Pulmonary artery endothelial cell (primary cell): ENCODE data around the gene NHERF1. TPM values are rescaled to one million over a fixed set of nuclear protein-coding genes. Genes with fewer than 3 reads are reported as not detected.

Experiments used
- DNase-seq: peaks from one replicate; pipeline ENCODE4 v3.0.0-alpha.2; 2011; ENCODE audit warnings: low read depth, low spot score
- total RNA-seq: library from RNA; depleted of rRNA; stranded (reverse); fragments of >200 nt; gene quantifications from 2 replicates; pipeline ENCODE4 v1.2.3, GENCODE V29; 2014

The NHERF1 gene
- total RNA-seq, 1 donor from 2014 or later, result 10.0 TPM

DNA sequence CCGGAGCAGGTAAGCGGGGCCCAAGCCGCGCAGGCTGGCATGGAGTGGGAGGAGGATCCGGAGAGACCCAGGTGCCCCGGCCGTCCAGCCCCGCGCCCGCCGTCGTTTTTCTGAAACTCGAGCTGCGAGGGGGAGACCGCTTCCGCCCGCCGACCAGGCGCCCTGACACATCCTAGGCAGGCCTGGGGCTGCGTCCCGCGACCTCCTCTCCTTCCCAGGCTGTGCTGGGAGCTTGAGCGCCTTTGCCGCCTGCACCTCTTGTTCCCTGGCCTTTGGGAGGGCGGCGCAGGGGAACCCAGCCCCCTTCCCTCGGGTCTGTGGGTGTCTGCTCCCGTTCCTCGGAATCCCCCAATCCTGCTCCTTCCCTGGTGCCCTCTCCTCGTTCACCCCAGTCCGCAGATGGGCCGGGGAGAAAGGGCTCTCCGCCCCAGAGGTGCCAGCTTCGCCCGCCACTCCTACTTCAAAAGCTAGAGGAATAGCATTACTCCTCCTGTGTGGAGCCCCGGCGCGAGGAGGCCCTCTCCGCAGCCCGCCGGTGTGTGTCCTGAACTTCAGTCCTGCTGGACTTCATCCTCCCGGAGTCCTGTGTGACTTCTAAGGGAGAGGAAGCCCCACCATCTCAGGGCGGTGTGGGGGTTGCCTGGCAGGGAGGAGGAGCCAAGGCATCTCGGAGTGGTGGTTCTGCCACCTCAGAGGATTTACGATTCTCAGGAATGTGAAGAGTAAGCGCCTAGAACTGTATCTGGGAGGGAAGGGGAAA is 1.0 kb downstream of the NHERF1 start:
- DNase-seq, result no peak

DNA sequence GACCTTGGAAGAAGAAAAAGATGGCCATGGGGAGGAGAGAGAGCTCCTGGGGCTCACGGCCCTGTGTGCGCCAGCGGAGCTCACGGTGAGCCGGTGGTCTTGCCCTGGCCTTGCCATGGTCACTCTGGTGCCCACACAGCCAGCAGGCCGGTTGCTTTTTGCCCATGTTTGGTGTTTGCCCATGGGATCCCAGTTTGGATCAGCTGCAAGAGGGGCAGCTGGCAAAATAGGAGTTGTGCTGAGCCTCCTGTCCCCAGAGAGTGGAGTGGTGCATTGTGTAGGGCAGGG is 1.6 kb downstream of the NHERF1 start:
- no peak for DNase-seq

DNA sequence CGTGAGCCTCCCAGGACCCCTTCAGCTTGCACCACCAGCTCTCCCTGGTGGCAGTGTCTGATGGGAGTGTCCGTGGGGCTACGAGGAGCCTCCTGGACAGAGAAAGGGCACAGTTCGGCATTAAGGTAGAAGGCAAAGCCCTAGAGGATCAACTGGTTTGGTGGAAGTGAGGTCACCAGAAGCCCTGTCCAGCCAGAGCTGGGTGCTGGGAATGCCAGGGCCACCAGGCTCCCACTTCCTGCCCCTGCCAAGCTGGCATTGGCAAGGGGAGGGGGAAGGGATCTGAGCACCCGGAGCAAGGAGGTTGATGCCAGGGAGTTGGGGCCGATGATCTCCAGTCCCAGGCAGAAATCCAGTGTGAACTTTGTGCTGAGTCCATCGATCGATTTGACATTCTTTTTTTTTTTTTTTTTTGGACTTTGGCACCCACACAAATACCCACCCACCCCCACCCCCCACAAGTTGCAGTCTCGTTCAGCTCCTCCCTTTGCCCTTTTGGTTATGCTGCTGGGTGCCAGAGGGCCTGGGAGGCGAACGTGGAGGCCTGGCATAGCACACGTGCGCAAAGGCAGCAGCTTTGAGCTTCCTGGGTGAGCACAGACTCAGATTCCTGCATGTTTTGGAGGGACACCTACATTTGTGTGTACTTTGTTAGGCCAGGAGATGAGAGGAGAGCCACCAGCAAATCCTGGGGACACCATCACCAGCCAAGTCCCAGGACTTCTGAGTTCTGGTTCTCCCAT is 2.1 kb downstream of the NHERF1 start:
- DNase-seq, result no peak

DNA sequence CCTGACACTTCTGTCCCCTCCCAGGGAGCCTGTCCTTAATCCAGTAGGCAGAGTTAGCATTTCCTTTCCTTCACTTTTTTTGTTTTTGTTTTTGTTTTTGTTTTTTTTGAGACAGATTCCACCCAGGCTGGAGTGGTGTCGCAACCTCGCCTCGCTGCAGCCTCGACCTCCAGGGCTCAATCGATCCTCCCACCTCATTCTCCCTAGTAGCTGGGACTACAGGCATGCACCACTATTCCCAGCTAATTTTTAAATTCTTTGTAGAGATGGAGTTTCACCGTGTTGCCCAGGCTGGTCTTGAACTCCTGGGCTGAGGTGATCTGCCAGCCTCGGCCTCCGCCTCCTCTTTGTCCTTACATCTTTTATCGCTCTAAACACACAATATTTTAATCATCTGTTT is 4.0 kb downstream of the NHERF1 start:
- no peak for DNase-seq

DNA sequence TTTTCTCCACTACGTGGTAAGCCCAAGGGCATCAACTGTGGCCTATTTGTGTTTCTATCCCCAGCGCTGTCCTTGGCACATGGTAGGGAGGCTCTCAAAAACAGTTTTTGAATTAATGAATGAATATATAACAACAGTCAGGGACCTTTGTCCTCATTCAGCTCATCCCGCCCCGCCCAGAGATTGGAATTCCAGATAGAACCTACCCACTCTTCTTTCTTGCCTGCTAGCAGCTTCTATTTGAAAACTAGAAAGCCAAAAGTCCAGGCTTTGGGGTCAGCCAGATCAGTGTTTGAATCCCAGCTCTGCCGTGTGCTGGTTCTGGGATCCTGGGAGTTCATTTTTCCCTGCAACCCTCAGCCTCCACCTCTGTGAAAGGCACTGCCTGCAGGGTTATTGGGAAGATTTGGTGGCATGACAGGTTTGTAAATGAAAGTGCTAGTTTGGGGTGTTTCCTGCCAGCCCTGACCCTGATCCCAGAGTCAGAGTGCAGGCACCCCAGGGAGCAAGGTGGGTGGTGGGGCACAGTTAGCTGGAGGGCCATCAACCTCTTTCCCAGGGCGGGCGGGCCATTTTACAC is 4.5 kb downstream of the NHERF1 start:
- DNase-seq, result no peak

DNA sequence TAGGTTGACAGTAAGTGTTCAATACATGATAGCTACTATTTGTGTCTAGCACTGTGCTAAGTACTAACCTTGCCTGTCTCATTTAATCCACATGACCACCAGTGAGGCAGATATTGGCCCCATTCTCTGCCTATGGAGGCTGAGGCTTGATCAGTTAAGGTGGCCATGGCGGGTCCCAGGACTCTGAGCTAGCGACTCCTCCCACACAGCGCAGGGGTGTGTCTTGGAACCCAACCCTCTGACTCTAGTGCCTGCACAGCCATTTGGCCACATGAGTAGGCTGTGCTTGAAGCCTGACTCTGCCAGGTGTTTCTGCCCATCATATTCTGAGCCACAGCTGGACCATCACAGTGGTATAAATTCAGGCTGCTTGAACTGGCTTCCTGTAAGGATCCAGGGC is 6.4 kb downstream of the NHERF1 start:
- DNase-seq, result no peak

DNA sequence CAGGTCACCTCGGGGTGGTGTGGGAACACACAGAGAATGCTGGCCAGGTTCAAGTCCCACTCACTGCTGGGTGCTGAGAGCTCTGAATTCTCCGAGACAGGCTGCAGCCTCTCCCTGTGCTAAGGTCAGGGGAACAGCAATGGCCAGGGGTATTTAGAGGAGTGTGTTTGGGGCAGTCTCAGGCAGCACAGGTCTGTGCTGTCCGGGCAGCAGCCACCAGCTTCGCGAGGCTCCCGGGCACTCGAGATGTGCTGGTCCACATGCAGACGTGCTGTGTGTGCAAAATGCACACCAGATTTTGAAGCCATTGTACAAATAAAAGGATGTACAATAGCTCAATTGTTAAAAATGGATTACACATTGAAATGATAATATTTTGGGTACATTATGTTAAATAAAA is 7.1 kb downstream of the NHERF1 start:
- no peak for DNase-seq

DNA sequence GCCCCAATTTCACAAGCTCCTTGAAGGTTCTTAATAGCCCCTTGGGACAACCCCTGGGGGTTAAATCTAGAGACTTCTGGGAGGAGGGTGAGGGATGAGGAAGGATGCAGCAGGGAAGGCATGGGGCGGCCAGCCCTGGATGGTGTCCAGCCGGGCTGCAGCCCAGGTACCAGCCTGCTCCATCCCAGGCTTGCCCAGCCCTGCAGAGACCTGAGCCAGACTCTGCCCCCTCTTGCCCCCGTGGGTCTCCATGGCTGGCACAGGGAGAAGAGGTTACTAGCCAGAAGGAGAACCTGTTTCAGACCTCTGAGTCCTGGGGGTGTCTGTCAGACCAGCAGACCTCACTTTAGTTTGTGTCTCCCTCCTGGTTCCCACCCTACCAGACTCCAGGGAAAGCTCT is 8.5 kb downstream of the NHERF1 start:
- DNase-seq, result no peak

DNA sequence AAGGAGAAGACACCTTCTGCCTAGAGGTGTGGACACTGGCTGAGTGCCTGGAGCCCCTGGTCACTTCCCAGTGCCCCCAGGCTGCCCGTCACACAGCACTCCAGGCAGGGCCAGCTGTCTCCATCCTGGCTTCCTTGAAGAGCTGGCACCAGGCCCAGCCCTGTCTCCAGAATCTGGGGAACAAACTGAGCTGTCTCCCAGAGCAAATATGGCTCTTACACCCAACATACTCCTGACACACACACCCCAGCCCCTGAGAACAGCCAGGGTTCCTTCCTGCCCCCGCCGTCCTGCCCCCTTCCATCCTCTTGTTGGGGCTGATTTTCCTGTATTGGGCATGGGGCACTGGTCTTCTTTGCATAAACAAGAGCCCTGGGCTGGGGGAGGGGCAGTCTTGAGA is 9.1 kb downstream of the NHERF1 start:
- no peak for DNase-seq

DNA sequence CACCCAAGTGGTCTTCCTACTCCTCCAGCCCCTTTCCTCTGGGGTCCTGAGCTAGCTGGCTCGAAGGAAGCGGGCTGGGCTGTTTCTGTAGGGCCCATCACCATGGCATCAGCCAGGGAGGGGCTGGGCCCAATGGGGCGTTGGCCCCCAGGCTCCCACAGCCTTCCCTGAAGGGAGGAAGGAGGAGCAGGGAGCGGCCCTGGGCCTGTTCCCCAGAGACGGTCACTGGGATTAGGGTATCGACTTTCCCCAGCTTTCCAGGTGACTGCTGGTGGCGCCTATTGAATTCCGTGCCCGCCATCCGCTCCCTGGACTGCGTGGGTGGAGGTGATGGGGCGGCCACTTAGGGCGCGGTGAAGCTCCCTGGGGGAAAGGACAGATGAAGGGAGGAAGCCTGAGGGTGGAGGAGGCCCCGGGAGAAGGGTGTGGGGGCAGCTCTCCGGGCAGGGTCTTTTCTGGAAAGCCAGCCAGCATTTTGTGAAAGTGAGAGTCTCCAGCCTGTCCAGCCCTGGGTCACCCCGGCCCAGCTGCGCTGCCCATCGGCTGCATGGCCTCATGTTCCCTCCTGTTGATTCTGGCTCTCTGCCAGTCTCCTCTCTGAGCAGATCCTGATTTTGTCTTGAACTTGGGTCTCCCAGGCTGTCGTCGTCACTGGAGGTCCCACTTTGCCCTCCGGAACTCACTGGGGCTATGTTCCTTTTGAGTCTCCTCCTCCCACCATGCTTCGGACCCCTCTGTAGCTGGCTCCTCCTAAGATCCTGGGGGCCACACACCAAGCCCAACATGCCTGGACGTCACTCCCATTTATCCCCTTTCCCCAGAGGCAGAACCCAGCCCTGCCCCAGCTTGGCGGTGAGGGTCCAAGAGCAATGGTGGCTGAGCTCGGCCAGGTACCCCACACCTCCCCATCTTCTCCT is 9.8 kb downstream of the NHERF1 start:
- no peak for DNase-seq

DNA sequence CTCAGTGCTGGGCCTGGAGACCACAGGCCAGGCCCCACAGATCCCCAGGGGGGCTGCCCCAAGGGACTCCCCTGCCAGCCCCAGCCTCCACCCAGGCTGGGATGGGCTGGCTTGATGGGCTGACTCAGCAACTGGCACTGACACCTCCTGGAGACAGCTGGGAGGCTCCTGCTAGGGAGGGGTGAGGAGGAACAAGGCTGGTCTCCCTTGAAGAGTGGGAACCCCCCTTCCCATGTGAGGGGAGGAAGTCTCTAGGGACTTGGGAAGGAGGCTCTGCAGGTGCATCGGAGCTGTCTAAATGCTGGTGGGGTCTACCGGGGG is 10.4 kb downstream of the NHERF1 start:
- no peak for DNase-seq

DNA sequence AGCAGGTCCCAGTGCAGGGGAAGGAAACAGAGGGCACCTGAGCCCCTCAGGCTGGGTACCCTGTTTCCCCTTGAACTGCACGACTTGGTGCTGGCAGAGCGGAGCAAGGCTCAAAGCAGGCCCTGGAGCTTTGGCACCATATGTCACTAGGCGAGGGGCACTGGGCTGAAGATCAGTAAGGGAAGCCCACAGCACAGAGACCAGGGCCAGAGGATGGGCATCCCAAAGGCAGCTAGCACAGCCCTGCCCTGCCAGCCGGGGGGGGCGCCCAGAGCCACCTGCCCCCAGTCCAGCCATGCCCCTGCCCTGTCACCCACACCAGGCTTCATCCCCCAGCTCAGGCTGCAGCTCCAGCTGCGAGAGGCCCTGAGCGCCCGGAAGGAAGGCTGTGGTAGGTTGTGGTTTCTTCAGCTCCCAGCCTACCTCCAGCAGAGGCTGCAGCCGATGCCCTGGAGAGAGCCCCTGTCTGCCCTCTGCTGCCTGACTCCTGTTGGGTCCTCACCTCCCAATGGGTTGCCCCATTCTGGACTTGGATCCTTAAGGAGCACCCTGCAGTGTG is 10.9 kb downstream of the NHERF1 start:
- DNase-seq, result no peak

DNA sequence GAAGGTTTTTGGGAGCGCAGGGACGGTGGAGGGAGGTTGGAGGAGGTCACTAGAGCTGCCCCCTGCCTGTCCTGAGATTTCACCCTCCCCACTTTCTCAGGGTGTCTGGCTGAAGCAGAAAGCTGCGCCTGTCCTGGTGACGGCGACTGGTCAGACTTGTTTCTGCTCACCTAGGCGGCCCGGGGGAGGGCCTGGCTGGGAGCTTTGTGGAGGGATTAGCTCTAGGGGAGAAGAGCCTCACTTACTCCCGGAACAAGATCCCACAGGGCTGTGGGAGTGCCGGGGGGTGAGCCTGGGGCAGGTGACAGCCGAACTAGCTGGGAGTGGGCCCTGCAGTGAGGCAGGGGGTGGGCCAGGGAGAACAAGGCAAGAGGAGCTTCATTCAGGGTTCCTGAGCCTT is 11.5 kb downstream of the NHERF1 start:
- no peak for DNase-seq

DNA sequence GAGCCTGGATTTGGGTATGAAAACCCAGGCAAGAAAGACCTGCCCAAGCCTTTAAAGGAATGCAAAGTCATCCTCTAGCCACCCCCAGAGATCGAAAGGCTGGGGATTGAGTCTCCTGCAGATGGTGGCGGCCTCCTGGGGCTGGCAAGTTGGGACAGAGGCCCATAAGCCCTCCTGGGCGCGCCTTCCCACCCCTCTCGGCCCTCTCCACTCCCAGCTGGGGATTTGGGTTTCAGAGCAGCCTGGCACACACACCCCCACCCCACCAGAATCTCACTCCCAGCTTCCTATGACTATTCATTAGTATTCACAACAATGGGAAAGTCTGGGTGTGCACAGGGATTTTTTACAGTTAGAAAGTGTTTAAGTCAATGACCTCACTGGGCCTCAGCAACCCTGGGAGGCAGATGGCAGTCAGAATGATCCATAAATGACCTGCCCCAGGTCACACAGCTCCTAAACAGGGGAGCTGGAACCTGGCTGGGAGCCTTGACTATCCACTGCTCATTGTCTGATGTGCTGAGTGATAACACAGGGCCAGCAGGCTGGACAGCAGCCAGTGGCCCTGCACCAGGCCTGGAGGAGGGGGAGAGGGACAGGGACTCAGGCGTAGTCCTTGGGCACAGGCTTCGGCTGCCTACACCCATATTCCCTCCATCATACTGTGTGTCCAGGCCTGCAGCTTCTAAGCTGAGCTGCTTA is 12.1 kb downstream of the NHERF1 start:
- no peak for DNase-seq

DNA sequence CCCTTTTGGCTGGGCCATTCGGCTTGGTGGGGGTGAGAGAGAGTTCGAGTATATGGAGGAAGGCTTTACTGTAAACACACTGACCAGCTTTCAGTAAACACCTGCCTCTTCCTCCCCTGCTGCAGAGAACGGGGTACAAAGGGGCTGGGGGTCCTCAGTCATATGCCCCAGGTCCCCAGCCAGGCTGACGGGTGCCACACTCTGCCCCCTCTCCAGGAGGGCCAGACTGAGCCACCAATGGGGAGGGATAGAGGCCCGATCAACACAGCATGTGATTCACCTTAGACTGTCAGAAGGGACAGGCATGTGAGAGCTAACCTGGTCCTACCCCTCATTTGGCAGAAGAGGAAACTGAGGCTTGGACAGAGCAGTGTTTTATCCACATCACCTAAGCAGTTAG is 13.0 kb downstream of the NHERF1 start:
- DNase-seq, result no peak

DNA sequence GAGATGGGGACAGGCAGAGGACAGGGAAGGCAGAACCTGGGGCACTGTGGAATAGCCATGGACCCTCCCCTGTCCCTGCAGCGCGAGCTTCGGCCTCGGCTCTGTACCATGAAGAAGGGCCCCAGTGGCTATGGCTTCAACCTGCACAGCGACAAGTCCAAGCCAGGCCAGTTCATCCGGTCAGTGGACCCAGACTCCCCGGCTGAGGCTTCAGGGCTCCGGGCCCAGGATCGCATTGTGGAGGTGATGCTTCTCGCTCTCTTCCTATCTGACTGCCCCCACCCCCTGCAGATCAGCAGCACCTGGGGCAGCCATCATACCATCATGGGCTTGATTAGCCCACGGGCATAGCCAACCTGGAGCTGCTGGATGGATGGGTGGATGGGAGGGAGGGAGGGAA is 13.5 kb downstream of the NHERF1 start:
- DNase-seq, result no peak

DNA sequence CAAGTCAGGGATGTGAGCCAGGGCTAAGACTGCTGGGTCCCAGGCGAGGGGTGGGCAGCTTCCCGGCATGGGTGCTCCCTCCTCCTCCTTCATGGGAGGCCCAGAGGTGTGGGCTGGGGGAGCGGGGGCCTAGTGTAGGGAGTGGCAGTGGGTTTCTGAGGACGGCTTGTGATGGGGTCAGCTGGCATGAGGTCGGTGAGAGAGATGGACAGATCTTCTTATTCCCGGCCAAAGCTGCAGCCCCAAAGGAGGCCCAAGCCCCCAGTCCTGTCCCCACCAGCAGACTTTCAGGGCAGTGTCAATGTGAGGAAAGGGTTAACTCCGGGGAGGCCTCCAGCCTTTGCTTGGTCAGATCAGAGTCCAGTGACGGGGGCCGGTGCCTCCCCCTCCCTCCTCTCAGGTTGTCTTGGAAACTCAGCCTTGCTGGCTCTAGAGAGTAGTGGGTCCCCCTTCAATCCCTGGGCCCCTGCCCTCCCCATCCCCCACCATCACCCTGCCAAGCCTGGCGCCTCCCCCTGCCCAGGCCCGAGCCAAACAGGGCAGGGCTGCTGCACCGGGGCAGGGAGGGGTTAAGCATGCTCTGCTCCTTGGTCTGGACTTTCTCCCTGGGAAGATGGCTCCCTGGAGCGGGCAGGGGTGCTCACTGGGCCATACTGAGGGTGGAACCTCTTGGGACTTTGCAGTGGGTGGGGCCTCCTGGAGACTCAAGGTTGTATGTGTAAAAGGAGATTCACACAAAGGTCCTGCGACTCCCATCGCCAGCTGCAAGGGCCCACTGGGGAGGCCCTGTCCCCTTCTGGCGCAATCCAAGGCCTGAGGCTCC is 15.3 kb downstream of the NHERF1 start:
- DNase-seq, result no peak

DNA sequence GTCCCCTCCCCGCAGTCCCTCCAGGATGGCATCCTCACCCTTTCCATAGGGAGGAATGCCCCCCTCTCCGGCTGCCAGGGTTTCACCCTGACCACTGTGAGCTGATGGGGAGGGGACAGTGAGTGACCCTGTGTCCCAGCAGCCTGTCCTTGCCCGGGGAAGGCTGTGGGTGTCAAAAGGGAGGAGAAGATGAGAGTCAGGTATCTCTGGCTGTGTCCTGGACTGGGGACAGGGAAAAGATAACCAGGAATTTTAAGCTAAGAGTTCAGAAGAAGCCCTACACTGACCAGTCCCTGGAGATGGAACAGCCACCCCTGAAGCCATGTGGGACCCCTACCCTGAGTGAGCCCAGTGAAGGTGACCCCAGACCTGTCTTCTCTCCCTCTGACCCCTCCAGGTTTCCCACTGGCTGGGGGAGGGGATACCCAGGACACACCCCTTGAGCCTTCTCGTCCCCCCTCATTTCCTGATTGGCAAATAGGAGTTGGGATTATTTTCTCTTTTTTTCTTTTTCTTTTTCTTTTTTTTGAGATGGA is 16.4 kb downstream of the NHERF1 start:
- no peak for DNase-seq

DNA sequence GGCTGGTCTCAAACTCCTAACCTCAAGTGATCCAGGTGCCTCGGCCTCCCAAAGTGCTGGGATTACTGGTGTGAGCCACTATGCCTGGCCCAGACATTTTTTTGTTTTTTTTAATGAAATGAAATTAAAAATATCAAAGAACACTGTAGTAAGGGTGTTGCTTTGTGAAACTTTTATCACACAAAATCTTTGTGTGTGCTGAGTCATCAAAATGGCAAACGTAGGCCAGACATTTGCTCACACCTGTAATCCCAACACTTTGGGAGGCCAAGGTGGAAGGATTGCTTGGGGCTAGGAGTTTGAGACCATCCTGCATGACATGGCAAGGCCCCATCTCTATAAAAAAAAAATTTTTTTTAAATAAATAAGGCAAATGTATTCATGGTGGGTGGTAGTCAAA is 18.0 kb downstream of the NHERF1 start:
- no peak for DNase-seq

DNA sequence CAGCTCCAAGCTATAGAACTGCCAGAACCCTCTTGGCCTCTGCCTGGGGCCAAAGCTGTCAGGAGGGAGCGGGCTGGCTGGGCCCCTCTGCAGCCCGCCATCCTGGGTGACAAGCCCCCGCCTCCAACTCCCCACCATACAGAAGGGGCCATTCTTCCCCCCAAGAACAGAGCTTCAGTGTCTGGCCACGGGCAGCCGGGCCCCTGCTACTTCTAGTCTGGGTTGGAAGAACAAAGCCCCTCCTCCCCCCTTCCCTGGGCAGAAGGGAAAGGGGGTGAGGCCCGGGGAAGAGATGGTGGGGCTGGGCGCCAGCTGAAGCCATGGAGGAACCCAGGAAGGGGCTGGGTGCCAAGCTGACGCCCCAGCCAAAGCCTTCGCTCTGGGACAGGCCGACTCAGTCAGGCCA is 18.7 kb downstream of the NHERF1 start:
- DNase-seq, result no peak
